ENCODE data around the gene GPR137.

GRCh38 chr11:64313491-64314145, 28.0 kb downstream of the GPR137 start:
- TF ChIP-seq EP300 (IDR thresholded peaks at IDR 0.05; ENCODE audit: low read depth) (no peak), POLR2A (IDR thresholded peaks at IDR 0.05) (no peak), CTCF (IDR thresholded peaks at IDR 0.05) (no peak), POLR2AphosphoS5 (IDR thresholded peaks at IDR 0.05) (peak in 1 of 3 donors; percentile 23)

All from transverse colon (tissue), 4 donors.